Neural progenitor cell (in vitro differentiated cells): Measurements from ENCODE around the gene BAIAP3. TPM values are rescaled to one million over a fixed set of nuclear protein-coding genes. Genes with fewer than 3 reads are reported as not detected.

Experiments
- DNase-seq: peaks from one replicate; pipeline ENCODE4 v3.0.0-alpha.2; 2016; ENCODE audit warnings: low spot score
- H2AFZ ChIP-seq: fragments of 200-600 bp; sonication (generic); replicated peaks from 2 replicates; pipeline ENCODE4 v1.6.1; 2016; ENCODE audit warnings: antibody characterized with exemption
- H3F3A ChIP-seq: fragments of 200-600 bp; sonication (generic); 2 replicates; pipeline ENCODE4 v1.6.1; 2016; ENCODE audit warnings: antibody characterized with exemption, low read depth
- H3K27ac ChIP-seq: fragments of 200-600 bp; sonication (generic); 2 replicates; pipeline ENCODE4 v1.5.1; 2016; ENCODE audit warnings: mild to moderate bottlenecking
- H3K27me3 ChIP-seq: fragments of 200-600 bp; sonication (generic); 2 replicates; pipeline ENCODE4 v1.6.1; 2016; ENCODE audit warnings: mild to moderate bottlenecking, moderate library complexity
- H3K36me3 ChIP-seq: fragments of 200-600 bp; sonication (generic); 2 replicates; pipeline ENCODE4 v1.5.1; 2016
- H3K4me1 ChIP-seq: fragments of 200-600 bp; sonication (generic); 2 replicates; pipeline ENCODE4 v1.6.1; 2016; ENCODE audit warnings: mixed run types
- H3K4me2 ChIP-seq: fragments of 200-600 bp; sonication (generic); 2 replicates; pipeline ENCODE4 v1.6.1; 2016
- H3K4me3 ChIP-seq: fragments of 200-600 bp; sonication (generic); 2 replicates; pipeline ENCODE4 v1.5.1; 2016
- H3K79me2 ChIP-seq: fragments of 200-600 bp; sonication (generic); 2 replicates; pipeline ENCODE4 v1.6.1; 2016; ENCODE audit warnings: low read depth
- H3K9ac ChIP-seq: fragments of 200-600 bp; sonication (generic); 2 replicates; pipeline ENCODE4 v1.6.1; 2016
- H3K9me3 ChIP-seq: fragments of 200-600 bp; sonication (generic); 2 replicates; pipeline ENCODE4 v1.5.1; 2016; ENCODE audit warnings: low read depth
- H4K20me1 ChIP-seq: fragments of 200-600 bp; sonication (generic); 2 replicates; pipeline ENCODE4 v1.6.1; 2016; ENCODE audit warnings: low read depth
- H3K27ac Mint-ChIP-seq: 3 replicates; pipeline ENCODE4 v1.8.0; 2021; ENCODE audit warnings: mixed read lengths
- H3K27me3 Mint-ChIP-seq: 2 replicates; pipeline ENCODE4 v1.8.0; 2022; ENCODE audit warnings: low read depth, mild to moderate bottlenecking, inconsistent platforms, moderate library complexity, mixed read lengths; ENCODE audit not compliant: insufficient read depth
- H3K36me3 Mint-ChIP-seq: 3 replicates; pipeline ENCODE4 v1.8.0; 2021; ENCODE audit warnings: mixed read lengths
- H3K4me1 Mint-ChIP-seq: 3 replicates; pipeline ENCODE4 v1.8.0; 2021; ENCODE audit warnings: mixed read lengths
- H3K4me3 Mint-ChIP-seq: 3 replicates; pipeline ENCODE4 v1.8.0; 2021; ENCODE audit warnings: mild to moderate bottlenecking, moderate library complexity, mixed read lengths
- H3K9me3 Mint-ChIP-seq: 3 replicates; pipeline ENCODE4 v1.8.0; 2020; ENCODE audit warnings: mixed read lengths
- CTCF ChIP-seq: fragments of 200-600 bp; sonication (generic); IDR thresholded peaks from 2 replicates; pipeline ENCODE4 v1.5.1; 2017; ENCODE audit warnings: antibody characterized with exemption, mild to moderate bottlenecking
- EZH2 ChIP-seq: fragments of 200-600 bp; sonication (generic); IDR thresholded peaks from 2 replicates; pipeline ENCODE4 v1.6.1; 2017; ENCODE audit warnings: antibody characterized with exemption, mild to moderate bottlenecking, moderate library complexity
- EZH2phosphoT487 ChIP-seq: fragments of 200-600 bp; sonication (generic); IDR thresholded peaks from 2 replicates; pipeline ENCODE4 v1.6.1; 2017; ENCODE audit warnings: antibody characterized with exemption
- total RNA-seq: library from RNA; depleted of rRNA; stranded (reverse); fragments of >200 nt; gene quantifications from 2 replicates; pipeline ENCODE4 v1.2.3, GENCODE V29; 2015; ENCODE audit warnings: low replicate concordance

The BAIAP3 gene
- total RNA-seq, 1 donor from 2014 or later, result 0.34 TPM

GRCh38 chr16:1286513-1287094 lies 46.8 kb upstream of the BAIAP3 start:
- H3F3A ChIP-seq, result peaks cover 4% of the 10 kb centered on the region
- H3K9me3 Mint-ChIP-seq, result no peaks in the 10 kb centered on the region
- no peaks in the 10 kb centered on the region for H3K79me2 ChIP-seq
- no peak overlapping the region for H3K9ac ChIP-seq
- no peak overlapping the region for H3K4me3 ChIP-seq
- H3K36me3 Mint-ChIP-seq, result no peaks in the 10 kb centered on the region
- no peak overlapping the region for H3K4me3 Mint-ChIP-seq
- H3K9me3 ChIP-seq, result no peaks in the 10 kb centered on the region
- DNase-seq, result no peak
- peaks cover 18% of the 10 kb centered on the region for H3K4me1 ChIP-seq
- TF ChIP-seq EZH2, result no peak
- H3K27ac ChIP-seq, result no peak overlapping the region
- no peak overlapping the region for H3K4me2 ChIP-seq
- H2AFZ ChIP-seq, result no peak overlapping the region
- H4K20me1 ChIP-seq, result no peaks in the 10 kb centered on the region
- peaks cover 17% of the 10 kb centered on the region for H3K4me1 Mint-ChIP-seq
- no peaks in the 10 kb centered on the region for H3K36me3 ChIP-seq
- peaks cover 54% of the 10 kb centered on the region for H3K27me3 ChIP-seq
- peaks cover 20% of the 10 kb centered on the region for H3K27me3 Mint-ChIP-seq
- no peak overlapping the region for H3K27ac Mint-ChIP-seq

GRCh38 chr16:1287982-1288670 lies 45.3 kb upstream of the BAIAP3 start:
- TF ChIP-seq EZH2, result no peak
- TF ChIP-seq EZH2phosphoT487, result no peak
- TF ChIP-seq CTCF, result no peak
- H3K36me3 Mint-ChIP-seq, result no peaks in the 10 kb centered on the region
- no peak overlapping the region for H3K4me3 Mint-ChIP-seq
- peaks cover 4% of the 10 kb centered on the region for H3F3A ChIP-seq
- H3K4me3 ChIP-seq, result no peak overlapping the region
- no peaks in the 10 kb centered on the region for H3K9me3 ChIP-seq
- no peak overlapping the region for H3K4me2 ChIP-seq
- peaks cover 18% of the 10 kb centered on the region for H3K4me1 ChIP-seq
- peaks cover 16% of the 10 kb centered on the region for H3K4me1 Mint-ChIP-seq
- no peaks in the 10 kb centered on the region for H4K20me1 ChIP-seq
- H3K9ac ChIP-seq, result no peak overlapping the region
- no peaks in the 10 kb centered on the region for H3K36me3 ChIP-seq
- no peaks in the 10 kb centered on the region for H3K9me3 Mint-ChIP-seq
- H3K27me3 Mint-ChIP-seq, result peaks cover 22% of the 10 kb centered on the region
- H3K27ac ChIP-seq, result no peak overlapping the region
- H2AFZ ChIP-seq, result no peak overlapping the region
- H3K27ac Mint-ChIP-seq, result no peak overlapping the region
- H3K27me3 ChIP-seq, result peaks cover 60% of the 10 kb centered on the region
- no peak for DNase-seq
- H3K79me2 ChIP-seq, result no peaks in the 10 kb centered on the region

- H3K27ac Mint-ChIP-seq, result no peak overlapping the region
- H3K27me3 Mint-ChIP-seq, result peaks cover 26% of the 10 kb centered on the region
- TF ChIP-seq CTCF (no peak), EZH2phosphoT487 (no peak), EZH2 (no peak)
- no peaks in the 10 kb centered on the region for H3K36me3 ChIP-seq
- H3K27ac ChIP-seq, result no peak overlapping the region
- H3K79me2 ChIP-seq, result no peaks in the 10 kb centered on the region
- H3K4me3 Mint-ChIP-seq, result no peak overlapping the region
- H3K27me3 ChIP-seq, result peaks cover 60% of the 10 kb centered on the region
- no peak overlapping the region for H2AFZ ChIP-seq
- peak overlapping the region; percentile 74 for H3K4me2 ChIP-seq
- no peaks in the 10 kb centered on the region for H3K9me3 ChIP-seq
- no peaks in the 10 kb centered on the region for H3K36me3 Mint-ChIP-seq
- H3K9me3 Mint-ChIP-seq, result no peaks in the 10 kb centered on the region
- H3K4me1 Mint-ChIP-seq, result peaks cover 12% of the 10 kb centered on the region
- H4K20me1 ChIP-seq, result no peaks in the 10 kb centered on the region
- DNase-seq, result peak; percentile 49
- H3F3A ChIP-seq, result peaks cover 4% of the 10 kb centered on the region
- no peak overlapping the region for H3K9ac ChIP-seq
- H3K4me3 ChIP-seq, result no peak overlapping the region
- peaks cover 18% of the 10 kb centered on the region for H3K4me1 ChIP-seq
Measured at GRCh38 chr16:1288813-1289476, 44.5 kb upstream of the BAIAP3 start.

GRCh38 chr16:1289477-1289866 lies 44.0 kb upstream of the BAIAP3 start:
- no peaks in the 10 kb centered on the region for H3K79me2 ChIP-seq
- H3K4me3 ChIP-seq, result peak overlapping the region; percentile 30
- Mint-ChIP-seq H3K4me3 (no peak overlapping the region), H3K27me3 (peaks cover 26% of the 10 kb centered on the region), H3K27ac (no peak overlapping the region), H3K36me3 (no peaks in the 10 kb centered on the region), H3K9me3 (no peaks in the 10 kb centered on the region), H3K4me1 (peaks cover 15% of the 10 kb centered on the region)
- no peak overlapping the region for H3K27ac ChIP-seq
- H3K4me2 ChIP-seq, result peak overlapping the region; percentile 74
- H3K9ac ChIP-seq, result no peak overlapping the region
- H3F3A ChIP-seq, result peaks cover 4% of the 10 kb centered on the region
- H2AFZ ChIP-seq, result no peak overlapping the region
- peaks cover 60% of the 10 kb centered on the region for H3K27me3 ChIP-seq
- no peaks in the 10 kb centered on the region for H4K20me1 ChIP-seq
- H3K36me3 ChIP-seq, result no peaks in the 10 kb centered on the region
- H3K4me1 ChIP-seq, result peaks cover 18% of the 10 kb centered on the region
- no peaks in the 10 kb centered on the region for H3K9me3 ChIP-seq
- TF ChIP-seq EZH2phosphoT487, result no peak
- no peak for TF ChIP-seq CTCF
- no peak for TF ChIP-seq EZH2
- DNase-seq, result peak; percentile 31
